Activated T-cell treated with anti-CD3 and anti-CD28 coated beads, Interleukin-2, amount 50 U/mL, for 24 hours (primary cell): ENCODE results near the gene TLR5.

Experiments used
- DNase-seq: peaks from one replicate; pipeline ENCODE4 v3.0.0-alpha.2; 2020
- H3K27ac Mint-ChIP-seq: 2 replicates; pipeline ENCODE4 v1.8.0; 2020; ENCODE audit warnings: mild to moderate bottlenecking, mixed read lengths
- H3K27me3 Mint-ChIP-seq: 2 replicates; pipeline ENCODE4 v1.8.0; 2020; ENCODE audit warnings: mixed read lengths
- H3K36me3 Mint-ChIP-seq: 2 replicates; pipeline ENCODE4 v1.8.0; 2020; ENCODE audit warnings: low read depth, mixed read lengths
- H3K4me1 Mint-ChIP-seq: 2 replicates; pipeline ENCODE4 v1.8.0; 2020; ENCODE audit warnings: low read depth, mixed read lengths
- H3K4me3 Mint-ChIP-seq: 2 replicates; pipeline ENCODE4 v1.8.0; 2020; ENCODE audit warnings: mild to moderate bottlenecking, moderate library complexity, mixed read lengths
- H3K9me3 Mint-ChIP-seq: 2 replicates; pipeline ENCODE4 v1.8.0; 2020; ENCODE audit warnings: mixed read lengths

The TLR5 gene

GRCh38 chr1:223106856-223107255 lies 36.2 kb downstream of the TLR5 start:
- peaks cover 8% of the 10 kb centered on the region for H3K4me1 Mint-ChIP-seq
- DNase-seq, result no peak
- H3K27me3 Mint-ChIP-seq, result peaks cover 17% of the 10 kb centered on the region
- no peak overlapping the region for H3K27ac Mint-ChIP-seq
- H3K4me3 Mint-ChIP-seq, result no peak overlapping the region
- no peaks in the 10 kb centered on the region for H3K36me3 Mint-ChIP-seq
- H3K9me3 Mint-ChIP-seq, result no peaks in the 10 kb centered on the region

GRCh38 chr1:223105568-223105967 lies 37.5 kb downstream of the TLR5 start:
- Mint-ChIP-seq H3K9me3 (peaks cover 8% of the 10 kb centered on the region), H3K36me3 (no peaks in the 10 kb centered on the region), H3K4me3 (no peak overlapping the region), H3K27ac (no peak overlapping the region), H3K4me1 (peaks cover 8% of the 10 kb centered on the region), H3K27me3 (peaks cover 26% of the 10 kb centered on the region)
- DNase-seq, result no peak

DNA sequence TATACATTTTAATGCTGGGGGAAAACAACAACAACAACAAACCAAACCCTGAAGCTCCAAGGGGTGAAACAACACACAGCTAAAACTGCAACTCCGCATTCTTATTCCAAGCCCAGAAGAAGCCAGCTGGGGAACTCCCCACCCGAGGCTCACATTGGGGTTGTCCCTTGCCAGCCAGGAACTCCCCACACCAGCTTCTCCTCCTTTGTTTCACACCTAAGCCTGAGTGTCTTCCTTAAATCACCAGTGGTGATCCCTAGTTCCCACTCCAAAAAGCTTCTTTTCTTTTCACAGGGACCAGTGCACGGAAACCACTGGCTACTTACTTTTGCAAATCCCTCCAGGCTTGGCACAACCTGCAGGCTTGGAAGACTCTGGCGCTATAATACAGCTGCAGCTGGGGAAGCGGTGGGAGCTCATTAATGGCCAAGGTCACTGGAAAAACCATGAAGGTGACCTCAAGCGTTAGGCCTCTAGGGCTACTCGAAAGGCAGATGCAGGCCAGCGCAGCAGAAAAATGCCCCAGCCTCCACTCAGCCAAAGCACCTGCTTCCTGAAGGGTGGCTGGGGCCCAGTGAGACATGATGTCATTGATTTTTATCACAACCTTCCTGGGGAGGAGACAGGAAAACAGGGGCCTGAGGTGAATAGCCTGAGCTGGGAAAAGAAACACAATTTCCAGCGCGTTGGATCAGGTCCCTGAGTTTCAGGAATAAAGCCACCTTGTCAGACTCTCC lies 40.1 kb downstream of the TLR5 start:
- Mint-ChIP-seq H3K9me3 (peaks cover 15% of the 10 kb centered on the region), H3K36me3 (no peaks in the 10 kb centered on the region), H3K4me1 (no peaks in the 10 kb centered on the region), H3K27me3 (peaks cover 33% of the 10 kb centered on the region), H3K27ac (no peak overlapping the region), H3K4me3 (no peak overlapping the region)
- DNase-seq, result no peak

- H3K4me1 Mint-ChIP-seq, result no peaks in the 10 kb centered on the region
- H3K27me3 Mint-ChIP-seq, result peaks cover 22% of the 10 kb centered on the region
- H3K4me3 Mint-ChIP-seq, result no peak overlapping the region
- no peaks in the 10 kb centered on the region for H3K36me3 Mint-ChIP-seq
- peaks cover 15% of the 10 kb centered on the region for H3K9me3 Mint-ChIP-seq
- DNase-seq, result no peak
- H3K27ac Mint-ChIP-seq, result no peak overlapping the region
Observed at GRCh38 chr1:223097713-223098112, 45.3 kb downstream of the TLR5 start.

DNA sequence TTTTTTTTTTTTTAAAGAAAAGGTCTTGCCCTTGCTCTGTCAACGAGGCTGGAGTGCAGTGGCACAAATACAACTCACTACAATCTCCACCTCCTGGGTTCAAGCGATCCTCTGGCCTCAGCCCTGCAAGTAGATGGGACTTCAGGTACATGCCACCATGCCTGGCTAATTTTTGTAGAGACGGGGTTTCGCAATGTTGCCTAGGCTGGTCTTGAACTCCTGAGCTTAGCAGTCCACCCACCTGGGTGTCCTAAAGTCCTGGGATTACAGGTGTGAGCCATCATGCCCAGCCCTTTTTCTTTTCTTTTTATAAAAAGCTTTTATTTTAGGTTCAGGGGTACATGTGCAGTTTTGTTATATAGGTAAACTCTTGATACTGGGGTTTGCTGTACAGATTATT lies 47.2 kb downstream of the TLR5 start:
- H3K27ac Mint-ChIP-seq, result no peak overlapping the region
- H3K27me3 Mint-ChIP-seq, result peaks cover 15% of the 10 kb centered on the region
- H3K36me3 Mint-ChIP-seq, result no peaks in the 10 kb centered on the region
- peaks cover 9% of the 10 kb centered on the region for H3K9me3 Mint-ChIP-seq
- DNase-seq, result no peak
- H3K4me3 Mint-ChIP-seq, result no peak overlapping the region
- H3K4me1 Mint-ChIP-seq, result no peaks in the 10 kb centered on the region

GRCh38 chr1:223091896-223092295 lies 51.2 kb downstream of the TLR5 start:
- DNase-seq, result no peak
- Mint-ChIP-seq H3K36me3 (no peaks in the 10 kb centered on the region), H3K27me3 (no peaks in the 10 kb centered on the region), H3K4me1 (peaks cover 8% of the 10 kb centered on the region), H3K4me3 (no peak overlapping the region), H3K9me3 (no peaks in the 10 kb centered on the region), H3K27ac (no peak overlapping the region)

GRCh38 chr1:223089250-223089649 lies 53.8 kb downstream of the TLR5 start:
- Mint-ChIP-seq H3K4me1 (peaks cover 9% of the 10 kb centered on the region), H3K27me3 (no peaks in the 10 kb centered on the region), H3K4me3 (no peak overlapping the region), H3K36me3 (no peaks in the 10 kb centered on the region), H3K27ac (no peak overlapping the region), H3K9me3 (no peaks in the 10 kb centered on the region)
- DNase-seq, result no peak

GRCh38 chr1:223088713-223089240 lies 54.3 kb downstream of the TLR5 start:
- no peak for DNase-seq
- no peaks in the 10 kb centered on the region for H3K27me3 Mint-ChIP-seq
- peaks cover 9% of the 10 kb centered on the region for H3K4me1 Mint-ChIP-seq
- no peak overlapping the region for H3K27ac Mint-ChIP-seq
- H3K36me3 Mint-ChIP-seq, result no peaks in the 10 kb centered on the region
- no peak overlapping the region for H3K4me3 Mint-ChIP-seq
- H3K9me3 Mint-ChIP-seq, result no peaks in the 10 kb centered on the region

DNA sequence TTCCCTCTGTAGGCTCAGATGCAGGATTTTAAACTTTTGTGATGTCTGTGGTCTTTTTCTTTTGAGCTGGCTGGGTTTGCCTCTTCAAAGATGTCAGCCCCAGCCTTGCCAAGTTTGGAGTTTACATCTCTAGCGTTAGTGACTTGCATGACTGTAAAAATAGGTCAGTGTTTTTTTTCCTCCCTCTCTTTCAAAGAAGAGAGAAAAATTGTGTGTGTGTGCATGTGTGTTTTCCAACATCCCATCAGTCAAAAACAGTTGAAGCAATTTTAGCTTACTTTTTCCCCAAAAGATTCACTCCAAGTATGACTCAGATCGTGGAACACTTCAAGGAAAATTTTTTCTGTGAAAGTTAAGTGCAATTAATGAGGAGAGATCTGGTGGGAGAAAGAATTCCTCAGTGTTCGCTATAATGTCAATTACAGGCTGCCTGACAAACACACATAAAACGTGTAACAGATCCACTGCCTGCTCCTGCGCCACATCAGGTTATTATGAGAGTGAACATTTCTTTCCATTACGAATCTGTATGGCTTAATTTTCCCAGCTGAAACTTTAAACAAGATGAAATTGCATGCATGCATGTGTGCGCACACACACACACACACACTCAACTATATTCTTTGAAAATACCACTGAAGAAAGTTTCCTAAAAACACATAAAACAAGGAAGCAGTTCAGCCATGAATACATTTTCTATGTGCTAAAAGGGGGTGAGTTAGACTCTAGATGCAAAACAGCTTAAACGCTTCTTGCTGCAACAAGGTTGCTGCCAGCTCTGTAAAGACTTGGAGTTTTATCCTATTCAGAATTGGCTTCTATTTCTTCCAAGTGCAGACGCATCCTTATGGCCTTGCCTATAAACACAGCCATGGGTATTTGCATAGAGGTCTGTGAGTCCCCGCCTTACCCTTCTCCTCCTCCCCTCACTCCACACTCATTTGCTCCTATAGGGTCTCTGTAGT lies 55.5 kb downstream of the TLR5 start:
- DNase-seq, result no peak
- Mint-ChIP-seq H3K9me3 (no peaks in the 10 kb centered on the region), H3K36me3 (no peaks in the 10 kb centered on the region), H3K4me1 (peaks cover 9% of the 10 kb centered on the region), H3K27ac (no peak overlapping the region), H3K4me3 (no peak overlapping the region), H3K27me3 (no peaks in the 10 kb centered on the region)

DNA sequence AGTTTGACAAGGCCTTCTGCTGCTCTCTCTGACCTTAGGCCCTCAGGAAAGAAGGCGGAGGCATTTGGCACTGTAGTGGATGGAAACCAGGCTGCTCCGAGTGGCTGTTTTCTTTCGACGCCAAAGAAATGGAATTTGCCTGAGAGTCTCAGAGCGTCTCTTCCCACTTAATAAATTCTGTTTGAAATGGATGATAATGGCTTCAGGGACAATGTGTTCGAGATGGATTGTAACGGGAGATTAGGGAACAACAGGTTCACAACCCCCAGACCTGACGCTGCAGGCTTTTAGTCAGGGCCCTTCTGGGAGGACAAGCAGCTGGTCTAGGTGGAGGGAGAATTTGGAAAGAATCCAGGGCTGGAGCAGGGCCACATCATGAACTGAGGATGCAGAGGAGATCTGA lies 58.6 kb downstream of the TLR5 start:
- Mint-ChIP-seq H3K4me3 (no peak overlapping the region), H3K36me3 (no peaks in the 10 kb centered on the region), H3K9me3 (no peaks in the 10 kb centered on the region), H3K4me1 (peaks cover 13% of the 10 kb centered on the region), H3K27ac (no peak overlapping the region), H3K27me3 (no peaks in the 10 kb centered on the region)
- DNase-seq, result no peak

GRCh38 chr1:223083831-223084230 lies 59.2 kb downstream of the TLR5 start:
- Mint-ChIP-seq H3K27me3 (no peaks in the 10 kb centered on the region), H3K27ac (no peak overlapping the region), H3K9me3 (no peaks in the 10 kb centered on the region), H3K4me1 (peaks cover 13% of the 10 kb centered on the region), H3K4me3 (no peak overlapping the region), H3K36me3 (no peaks in the 10 kb centered on the region)
- no peak for DNase-seq

- no peaks in the 10 kb centered on the region for H3K36me3 Mint-ChIP-seq
- no peaks in the 10 kb centered on the region for H3K9me3 Mint-ChIP-seq
- DNase-seq, result no peak
- no peak overlapping the region for H3K27ac Mint-ChIP-seq
- H3K27me3 Mint-ChIP-seq, result peaks cover 3% of the 10 kb centered on the region
- peaks cover 13% of the 10 kb centered on the region for H3K4me1 Mint-ChIP-seq
- H3K4me3 Mint-ChIP-seq, result no peak overlapping the region
Observed at GRCh38 chr1:223082914-223083313, 60.1 kb downstream of the TLR5 start.

GRCh38 chr1:223081181-223081994 lies 61.7 kb downstream of the TLR5 start:
- Mint-ChIP-seq H3K4me3 (peak overlapping the region; percentile 57), H3K27ac (no peak overlapping the region), H3K36me3 (no peaks in the 10 kb centered on the region), H3K4me1 (peaks cover 3% of the 10 kb centered on the region), H3K9me3 (no peaks in the 10 kb centered on the region), H3K27me3 (peaks cover 10% of the 10 kb centered on the region)
- peak; percentile 81 for DNase-seq

GRCh38 chr1:223079498-223079897 lies 63.5 kb downstream of the TLR5 start:
- H3K27ac Mint-ChIP-seq, result no peak overlapping the region
- no peaks in the 10 kb centered on the region for H3K36me3 Mint-ChIP-seq
- peaks cover 10% of the 10 kb centered on the region for H3K27me3 Mint-ChIP-seq
- H3K4me3 Mint-ChIP-seq, result no peak overlapping the region
- H3K9me3 Mint-ChIP-seq, result no peaks in the 10 kb centered on the region
- H3K4me1 Mint-ChIP-seq, result peaks cover 3% of the 10 kb centered on the region
- no peak for DNase-seq
